Activated CD8-positive, alpha-beta memory T cell treated with anti-CD3 and anti-CD28 coated beads, Interleukin-2, amount 50 U/mL, for 24 hours (primary cell): ENCODE results near the gene USP21.

ENCODE experiments used
- DNase-seq: peaks from one replicate; pipeline ENCODE4 v3.0.0-alpha.2; 2020; ENCODE audit errors: extremely low read depth

USP21 gene

DNA sequence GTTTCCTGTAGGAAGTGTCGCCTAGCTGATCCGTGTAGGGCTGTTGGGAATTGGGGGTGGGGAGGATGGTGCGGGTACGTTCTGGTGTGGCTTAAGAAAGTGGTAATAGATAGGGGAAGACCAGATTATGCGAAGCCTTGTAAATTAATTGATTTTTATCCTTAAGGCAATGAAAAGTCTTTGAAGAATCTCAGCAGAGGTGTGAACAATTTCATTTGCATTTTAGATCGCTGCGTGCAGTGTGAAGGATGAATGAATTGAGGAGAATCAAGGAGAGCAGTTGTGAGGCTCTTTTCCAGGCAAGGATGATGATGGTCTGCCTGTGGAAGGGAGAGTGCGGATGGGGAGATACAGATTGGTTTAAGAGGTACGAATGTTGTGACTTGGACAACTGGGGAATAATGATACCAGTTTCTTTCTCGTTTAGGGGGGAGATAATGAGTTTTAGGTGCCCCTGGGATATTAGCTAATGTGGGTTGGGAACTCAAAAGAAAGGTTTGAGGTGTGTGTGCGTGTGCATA lies 26.0 kb upstream of the USP21 start:
- no peak for DNase-seq

DNA sequence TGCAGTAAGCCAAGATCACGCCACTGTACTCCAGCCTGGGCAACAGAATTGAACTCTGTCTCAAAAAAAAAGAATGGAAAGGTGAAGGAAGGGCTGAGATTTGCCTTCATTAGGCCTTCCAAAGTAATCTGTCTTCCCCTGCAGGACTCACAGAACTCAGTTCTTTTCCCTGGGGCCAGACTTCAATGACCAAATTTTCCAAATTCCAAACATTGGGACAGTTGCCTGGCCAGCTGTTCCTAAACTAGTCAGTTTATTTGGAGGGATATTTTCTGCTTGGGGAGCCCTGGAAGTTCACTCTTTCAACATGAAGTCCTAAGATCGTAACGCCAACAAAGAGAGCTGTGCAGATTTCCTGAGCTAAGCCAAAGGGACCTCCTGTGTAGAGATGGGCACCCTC lies 21.4 kb upstream of the USP21 start:
- no peak for DNase-seq

DNA sequence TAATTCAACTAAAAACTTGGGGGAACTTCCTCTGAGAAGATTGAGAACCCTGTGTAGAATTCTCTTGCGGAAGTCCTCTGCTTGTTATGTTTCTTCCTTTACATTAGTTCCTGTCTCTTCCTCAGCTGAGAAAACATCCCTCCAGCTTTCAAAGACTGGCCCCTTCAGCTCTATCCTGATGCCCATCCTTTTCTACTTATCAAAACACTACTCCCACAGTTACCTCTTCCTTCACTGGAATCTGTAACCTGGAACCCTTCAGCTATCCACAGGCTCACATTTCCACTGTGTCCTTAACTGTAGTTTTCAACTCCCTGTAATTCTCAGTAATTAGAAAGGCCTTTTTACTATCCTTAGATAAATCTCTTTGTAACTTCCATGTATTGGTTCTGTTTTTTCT lies 20.9 kb upstream of the USP21 start:
- DNase-seq: no peak

DNA sequence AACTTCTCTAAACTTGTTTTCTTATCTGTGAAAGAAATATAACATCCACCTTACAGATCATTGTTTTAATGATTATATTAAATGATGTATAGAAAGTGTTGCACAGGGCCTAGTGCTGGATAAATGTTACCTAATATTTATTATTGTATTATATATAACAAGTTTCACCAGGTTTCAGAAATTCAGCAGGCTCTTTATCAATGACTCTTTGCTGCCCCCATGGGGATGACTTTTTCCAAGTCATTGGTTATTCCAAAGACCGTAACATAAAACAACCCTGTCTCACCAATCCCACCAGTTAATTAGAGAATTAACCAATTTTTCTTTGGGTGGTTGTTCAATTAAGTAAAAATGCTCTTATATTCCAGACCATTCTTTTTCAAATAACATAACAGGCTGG lies 19.5 kb upstream of the USP21 start:
- no peak for DNase-seq

DNA sequence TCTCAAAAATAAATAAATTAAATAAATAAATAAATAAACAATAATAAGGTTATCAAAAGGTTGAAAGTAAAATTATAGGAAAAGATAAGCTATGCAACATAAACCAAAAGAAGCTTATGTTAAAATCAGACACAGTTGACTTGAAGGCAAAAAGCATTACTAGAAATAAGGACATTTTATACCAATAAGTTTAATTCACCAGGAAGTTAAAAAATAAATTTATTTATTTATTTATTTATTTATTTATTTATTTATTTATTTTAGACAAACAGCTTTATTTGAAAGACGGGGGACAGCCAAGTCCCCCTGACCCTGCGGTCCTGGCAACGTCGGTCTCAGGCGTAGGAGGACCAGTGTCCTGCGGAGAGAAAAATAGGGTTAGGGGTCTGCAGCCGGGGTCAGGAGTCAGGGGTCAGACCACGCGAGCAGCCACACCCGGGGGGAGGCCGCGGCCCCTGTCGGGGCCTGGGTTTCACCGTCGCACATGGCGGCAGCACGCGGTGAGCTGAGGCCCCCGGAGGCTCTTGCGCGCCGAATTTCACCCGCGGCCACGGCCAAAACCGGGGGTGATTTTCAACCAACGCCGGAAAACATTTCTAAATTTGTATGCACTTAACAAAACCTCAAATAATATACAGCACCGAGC lies 18.4 kb upstream of the USP21 start:
- DNase-seq: no peak

DNA sequence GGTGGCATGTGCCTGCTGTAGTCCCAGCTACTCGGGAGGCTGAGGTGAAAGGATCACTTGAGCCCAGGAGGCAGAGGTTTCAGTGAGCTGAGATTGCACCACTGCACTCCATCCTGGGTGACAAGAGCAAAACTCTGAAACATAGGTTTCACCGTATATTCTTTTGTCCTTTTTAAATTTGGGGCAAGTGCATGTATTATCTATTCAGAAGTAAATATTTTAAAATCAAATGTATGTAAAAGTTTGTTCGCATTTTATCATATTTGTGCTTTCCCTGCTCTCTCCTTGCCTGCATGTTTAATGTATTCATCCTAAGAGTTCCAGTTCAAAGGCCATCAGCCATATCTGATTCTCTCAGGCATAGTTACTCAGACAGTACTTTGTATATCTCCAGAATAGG lies 13.5 kb upstream of the USP21 start:
- no peak for DNase-seq

DNA sequence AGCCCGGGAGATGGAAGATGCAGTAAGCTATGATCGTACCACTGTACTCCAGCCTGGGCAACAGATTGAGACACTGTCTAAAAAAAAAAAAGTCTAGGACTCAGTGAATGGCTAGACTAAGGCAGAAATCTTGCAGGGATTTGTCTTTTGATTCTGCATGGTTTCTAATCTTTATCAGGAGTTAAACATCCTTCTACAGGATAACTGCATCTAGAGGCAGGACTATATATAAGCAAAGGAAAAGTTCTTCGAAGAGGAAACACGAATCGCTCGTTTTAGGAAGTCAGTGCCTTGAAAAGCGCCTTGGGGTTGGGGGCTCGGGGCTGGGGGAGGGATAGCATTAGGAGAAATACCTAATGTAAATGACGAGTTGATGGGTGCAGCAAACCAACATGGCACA lies 6.1 kb upstream of the USP21 start:
- no peak for DNase-seq

DNA sequence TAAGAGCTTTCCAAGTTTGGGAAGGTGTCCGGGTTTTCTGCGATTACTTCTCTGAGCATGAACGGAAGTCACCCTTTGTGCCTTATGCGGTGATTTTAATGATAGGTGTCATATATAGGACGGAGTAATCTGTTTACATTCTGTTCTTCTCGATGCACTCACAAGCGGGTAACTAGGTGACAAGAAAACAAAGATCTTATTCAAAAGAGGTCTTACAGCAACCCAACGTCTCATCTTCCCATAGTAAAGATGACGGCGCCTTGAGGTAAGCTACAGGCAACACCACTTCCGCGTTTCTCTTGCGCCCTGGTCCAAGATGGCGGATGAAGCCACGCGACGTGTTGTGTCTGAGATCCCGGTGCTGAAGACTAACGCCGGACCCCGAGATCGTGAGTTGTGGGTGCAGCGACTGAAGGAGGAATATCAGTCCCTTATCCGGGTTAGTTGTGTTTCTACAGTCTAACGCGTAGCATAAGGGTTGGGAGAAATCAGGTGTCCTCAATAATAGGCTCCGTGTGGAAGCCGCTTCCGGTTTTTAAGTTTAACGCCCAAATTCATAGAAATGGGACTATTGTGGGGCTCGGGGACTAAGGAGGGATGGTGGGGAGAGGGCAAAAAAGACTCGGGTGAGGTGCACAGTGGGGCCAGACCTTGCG lies 5.5 kb upstream of the USP21 start, which contains the start of gene UFC1:
TSS of gene UFC1 (plus strand) at position 297 of the 656 bp plus-strand sequence. CDS start at position 317, 20 bp downstream.
- DNase-seq: peak; percentile 53

DNA sequence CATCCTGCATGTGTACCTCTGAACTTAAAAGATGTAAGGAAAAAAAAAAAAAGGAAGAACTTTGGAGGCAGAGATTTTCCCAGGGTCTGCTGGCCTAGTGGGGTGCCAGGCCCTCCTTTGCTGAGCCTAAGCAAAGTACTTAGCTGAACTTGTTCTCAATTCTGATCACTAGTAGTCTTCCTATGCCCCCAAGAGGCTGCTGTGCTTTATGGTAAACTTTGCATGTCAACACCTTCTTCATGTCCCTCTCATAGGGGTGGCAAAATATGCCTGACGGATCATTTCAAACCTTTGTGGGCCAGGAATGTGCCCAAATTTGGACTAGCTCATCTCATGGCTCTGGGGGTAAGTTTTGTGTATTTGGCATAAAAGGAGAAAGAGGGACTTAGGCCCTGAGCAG lies 1.4 kb upstream of the USP21 start:
- DNase-seq: no peak

DNA sequence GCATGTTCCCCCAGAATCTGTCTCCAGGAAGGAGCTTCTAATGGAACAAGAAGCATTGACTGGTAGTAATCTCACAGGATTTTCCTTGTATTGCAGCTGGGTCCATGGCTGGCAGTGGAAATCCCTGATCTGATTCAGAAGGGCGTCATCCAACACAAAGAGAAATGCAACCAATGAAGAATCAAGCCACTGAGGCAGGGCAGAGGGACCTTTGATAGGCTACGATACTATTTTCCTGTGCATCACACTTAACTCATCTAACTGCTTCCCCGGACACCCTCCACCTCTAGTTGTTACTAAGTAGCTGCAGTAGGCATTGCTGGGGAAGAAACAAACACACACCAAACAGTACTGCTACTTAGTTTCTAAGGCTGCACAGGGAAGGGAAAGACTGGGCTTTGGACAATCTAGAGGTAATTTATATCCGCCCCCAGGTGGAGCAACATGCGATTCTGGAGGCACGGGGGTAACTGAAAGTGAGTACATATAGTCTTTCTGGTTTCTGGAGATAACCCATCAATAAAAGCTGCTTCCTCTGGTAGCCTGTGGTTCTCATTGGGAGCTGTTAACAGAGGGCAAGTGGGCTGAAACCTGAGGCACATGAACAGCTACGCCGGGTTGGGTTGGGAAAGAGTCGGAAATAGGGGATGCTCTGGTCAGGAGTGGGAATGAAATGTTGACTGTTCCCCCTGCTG lies 837 bp upstream of the USP21 start:
- DNase-seq: no peak

DNA sequence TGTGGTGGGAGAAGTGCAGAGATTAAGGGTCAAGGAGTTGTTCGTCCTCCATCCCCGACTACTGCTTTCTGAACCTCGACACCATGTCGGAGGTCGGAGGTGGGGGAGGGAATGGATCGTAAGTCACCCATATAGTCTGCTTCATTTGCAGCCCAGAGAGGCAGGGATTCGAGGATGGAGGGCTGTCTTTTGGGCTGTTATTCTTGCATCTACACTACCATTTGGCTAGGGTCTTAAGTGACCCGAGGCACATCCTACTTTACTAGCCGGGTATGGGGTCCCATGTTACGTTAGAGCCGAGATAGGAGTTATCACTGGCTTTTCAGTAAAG lies 578 bp downstream of the USP21 start:
- DNase-seq: no peak

DNA sequence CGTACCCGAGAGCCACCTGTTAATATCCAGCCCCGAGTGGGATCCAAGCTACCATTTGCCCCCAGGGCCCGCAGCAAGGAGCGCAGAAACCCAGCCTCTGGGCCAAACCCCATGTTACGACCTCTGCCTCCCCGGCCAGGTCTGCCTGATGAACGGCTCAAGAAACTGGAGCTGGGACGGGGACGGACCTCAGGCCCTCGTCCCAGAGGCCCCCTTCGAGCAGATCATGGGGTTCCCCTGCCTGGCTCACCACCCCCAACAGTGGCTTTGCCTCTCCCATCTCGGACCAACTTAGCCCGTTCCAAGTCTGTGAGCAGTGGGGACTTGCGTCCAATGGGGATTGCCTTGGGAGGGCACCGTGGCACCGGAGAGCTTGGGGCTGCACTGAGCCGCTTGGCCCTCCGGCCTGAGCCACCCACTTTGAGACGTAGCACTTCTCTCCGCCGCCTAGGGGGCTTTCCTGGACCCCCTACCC lies 1.4 kb downstream of the USP21 start:
- DNase-seq: no peak

DNA sequence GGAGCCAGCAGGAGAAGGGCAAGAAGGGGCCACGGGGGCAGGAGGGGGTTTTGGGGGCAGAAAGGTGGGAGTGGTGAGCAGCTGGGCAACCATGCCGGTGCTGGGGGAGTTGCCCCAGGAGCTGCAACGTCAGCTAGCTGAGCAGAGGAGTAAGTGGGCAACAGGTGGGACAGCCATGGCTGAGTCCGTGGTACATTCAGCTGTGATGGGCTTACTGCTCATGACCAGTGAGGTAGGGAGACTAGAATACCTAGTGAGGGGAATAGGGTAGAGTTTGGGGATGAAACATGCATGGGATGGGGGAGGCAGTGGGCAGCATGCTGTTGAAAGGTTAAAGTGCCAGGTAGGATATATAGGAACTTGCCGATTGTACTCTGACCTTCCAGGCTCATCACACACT lies 2.4 kb downstream of the USP21 start:
- DNase-seq: no peak

DNA sequence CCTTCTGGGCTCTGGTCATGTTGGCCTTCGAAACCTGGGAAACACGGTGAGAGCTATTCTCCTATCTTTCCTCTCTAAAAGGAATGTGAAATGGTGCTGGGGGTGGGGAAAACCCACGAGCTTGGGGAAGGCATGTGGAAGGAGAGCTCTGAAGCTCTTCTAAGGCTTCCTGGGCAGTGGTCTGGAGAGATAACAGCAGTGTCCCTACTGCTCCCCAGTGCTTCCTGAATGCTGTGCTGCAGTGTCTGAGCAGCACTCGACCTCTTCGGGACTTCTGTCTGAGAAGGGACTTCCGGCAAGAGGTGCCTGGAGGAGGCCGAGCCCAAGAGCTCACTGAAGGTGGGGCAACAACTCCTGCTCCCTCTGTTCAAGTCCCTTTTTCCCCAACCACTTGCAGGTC lies 2.8 kb downstream of the USP21 start:
- DNase-seq: no peak

DNA sequence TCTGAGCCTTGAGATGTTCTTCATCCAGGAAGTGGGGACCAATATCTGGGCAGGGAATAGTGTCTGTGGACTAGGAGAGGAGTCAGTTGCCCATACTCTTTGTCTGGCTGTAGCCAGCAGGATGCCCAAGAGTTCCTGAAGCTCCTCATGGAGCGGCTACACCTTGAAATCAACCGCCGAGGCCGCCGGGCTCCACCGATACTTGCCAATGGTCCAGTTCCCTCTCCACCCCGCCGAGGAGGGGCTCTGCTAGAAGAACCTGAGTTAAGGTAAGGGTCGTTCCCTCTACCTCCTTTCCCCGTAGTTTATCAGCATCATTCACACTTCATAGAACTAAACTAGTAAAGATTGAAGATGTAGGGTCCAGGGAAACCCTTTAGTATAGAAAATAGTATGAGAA lies 3.5 kb downstream of the USP21 start:
- DNase-seq: no peak

DNA sequence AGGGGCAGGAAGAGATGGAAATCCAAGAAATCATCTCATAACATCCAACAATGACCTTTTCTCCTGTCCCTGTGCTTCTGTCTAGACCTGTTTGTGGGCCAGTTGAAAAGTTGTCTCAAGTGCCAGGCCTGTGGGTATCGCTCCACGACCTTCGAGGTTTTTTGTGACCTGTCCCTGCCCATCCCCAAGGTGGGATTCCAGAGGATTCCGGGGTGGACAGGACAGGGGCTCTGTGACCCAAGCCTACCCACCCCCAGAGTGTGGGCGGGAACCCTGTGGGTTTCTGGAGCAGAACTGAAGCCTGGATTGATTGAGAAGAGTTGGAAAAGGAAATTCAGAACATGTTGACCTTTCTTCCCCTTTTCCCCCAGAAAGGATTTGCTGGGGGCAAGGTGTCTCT lies 4.5 kb downstream of the USP21 start:
- no peak for DNase-seq

DNA sequence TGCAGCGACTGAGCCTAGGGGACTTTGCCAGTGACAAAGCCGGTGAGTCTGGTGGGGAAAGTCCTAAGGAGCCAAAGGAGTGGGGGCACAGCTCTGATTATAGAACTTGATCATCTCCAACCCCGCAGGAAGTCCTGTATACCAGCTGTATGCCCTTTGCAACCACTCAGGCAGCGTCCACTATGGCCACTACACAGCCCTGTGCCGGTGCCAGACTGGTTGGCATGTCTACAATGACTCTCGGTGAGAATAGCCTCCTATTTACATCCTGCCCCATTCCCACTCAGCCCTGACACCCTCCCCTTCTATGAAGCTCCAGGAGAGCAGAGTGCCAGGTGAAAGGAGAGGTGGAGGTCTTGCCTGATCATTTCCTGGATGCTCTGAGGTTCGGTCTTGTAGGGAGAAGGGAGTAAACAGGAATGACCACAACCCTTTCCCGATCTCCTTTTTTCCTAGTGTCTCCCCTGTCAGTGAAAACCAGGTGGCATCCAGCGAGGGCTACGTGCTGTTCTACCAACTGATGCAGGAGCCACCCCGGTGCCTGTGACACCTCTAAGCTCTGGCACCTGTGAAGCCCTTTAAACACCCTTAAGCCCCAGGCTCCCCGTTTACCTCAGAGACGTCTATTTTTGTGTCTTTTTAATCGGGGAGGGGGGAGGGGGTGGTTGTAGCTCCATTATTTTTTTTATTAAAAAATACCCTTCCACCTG lies 5.8 kb downstream of the USP21 start:
- DNase-seq: no peak

DNA sequence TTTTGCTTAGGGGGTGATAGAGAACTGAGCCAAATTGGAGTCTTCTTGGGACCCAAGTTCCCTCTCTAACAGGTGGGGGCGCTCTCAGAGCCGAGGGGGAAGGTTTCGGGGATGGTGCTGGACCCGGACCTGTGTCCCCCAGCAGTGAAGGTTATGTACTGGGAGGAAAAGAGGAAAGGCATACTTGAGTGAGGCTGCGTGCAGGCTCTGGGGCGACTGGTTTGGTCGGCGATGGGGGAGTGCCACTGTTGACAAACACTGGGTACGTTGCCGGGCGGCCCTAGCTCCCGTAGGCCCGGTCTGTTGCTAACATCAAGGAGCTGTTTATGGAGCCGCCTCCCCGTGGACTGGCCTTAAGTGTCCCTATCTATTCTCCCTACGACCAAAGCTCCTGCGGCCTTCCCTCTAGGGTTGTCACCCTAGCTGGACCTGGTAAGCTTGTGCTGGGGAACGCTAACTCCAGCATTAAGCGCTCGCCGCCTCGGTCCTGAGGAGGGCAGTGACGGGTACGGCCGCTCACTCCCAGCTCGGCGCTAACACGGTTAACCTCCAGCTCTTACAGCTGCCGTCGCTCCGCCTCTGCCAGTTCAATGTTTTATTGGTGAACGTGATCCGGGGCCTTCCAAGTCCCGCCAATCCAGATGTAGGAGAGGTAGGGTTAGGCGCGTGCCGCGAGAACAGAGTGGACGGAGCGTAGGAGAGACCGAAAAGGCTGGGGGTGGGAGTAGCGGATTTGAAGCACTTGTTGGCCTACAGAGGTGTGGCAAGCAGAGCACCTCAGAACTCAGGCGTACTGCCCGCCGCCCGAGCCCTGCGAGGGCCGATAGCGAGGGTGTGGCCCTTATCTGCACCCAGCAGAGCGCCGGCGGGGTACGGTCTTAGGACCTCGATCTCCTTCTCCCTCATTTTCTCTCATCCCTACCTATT lies 6.7 kb downstream of the USP21 start, which contains the start of gene PPOX:
TSS of gene PPOX (plus strand) at position 685 of the 927 bp plus-strand sequence. CDS start 422 bp downstream, outside the sequence.
- DNase-seq: peak; percentile 89

DNA sequence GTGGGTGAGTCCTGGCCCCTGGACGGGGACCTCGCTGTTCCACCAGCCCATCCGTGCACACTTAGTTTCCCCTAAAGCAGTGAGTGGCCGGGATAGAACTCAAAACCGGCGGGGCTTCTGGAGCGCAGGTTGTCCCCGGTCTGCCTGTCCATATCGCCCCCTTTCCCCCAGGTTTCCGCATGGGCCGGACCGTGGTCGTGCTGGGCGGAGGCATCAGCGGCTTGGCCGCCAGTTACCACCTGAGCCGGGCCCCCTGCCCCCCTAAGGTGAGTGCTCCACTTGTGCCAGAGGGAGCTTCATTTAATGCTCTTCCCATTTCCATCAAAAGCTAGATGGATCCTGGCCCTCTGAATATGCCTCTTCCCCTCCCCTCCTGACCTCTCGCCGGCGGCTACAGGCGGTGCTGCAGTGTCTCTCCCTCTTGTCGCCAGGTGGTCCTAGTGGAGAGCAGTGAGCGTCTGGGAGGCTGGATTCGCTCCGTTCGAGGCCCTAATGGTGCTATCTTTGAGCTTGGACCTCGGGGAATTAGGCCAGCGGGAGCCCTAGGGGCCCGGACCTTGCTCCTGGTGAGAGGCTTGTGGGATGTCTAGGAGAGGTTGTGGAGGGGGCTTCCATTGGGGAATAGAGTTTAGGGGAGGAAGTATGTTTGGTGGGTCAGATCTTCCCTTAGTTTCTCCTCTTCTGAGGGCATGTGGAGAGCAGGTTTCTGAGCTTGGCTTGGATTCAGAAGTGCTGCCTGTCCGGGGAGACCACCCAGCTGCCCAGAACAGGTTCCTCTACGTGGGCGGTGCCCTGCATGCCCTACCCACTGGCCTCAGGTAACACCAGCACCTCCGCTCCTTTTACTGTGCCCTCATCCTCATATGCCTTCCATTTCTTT lies 7.6 kb downstream of the USP21 start:
- no peak for DNase-seq

DNA sequence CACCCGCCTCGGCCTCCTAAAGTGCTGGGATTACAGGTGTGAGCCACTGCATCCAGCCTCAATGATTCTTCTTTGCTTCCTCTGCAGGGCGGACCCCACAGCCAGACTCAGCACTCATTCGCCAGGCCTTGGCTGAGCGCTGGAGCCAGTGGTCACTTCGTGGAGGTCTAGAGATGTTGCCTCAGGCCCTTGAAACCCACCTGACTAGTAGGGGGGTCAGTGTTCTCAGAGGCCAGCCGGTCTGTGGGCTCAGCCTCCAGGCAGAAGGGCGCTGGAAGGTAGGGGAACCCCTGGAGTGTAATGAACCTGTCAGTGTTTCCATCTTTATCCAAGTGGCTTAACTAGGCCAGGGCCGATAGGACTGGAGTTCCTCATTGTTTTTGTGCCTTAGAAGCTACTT lies 9.6 kb downstream of the USP21 start:
- DNase-seq: no peak
